GM18519 (cell line): Measurements from ENCODE around the gene KCNN2.

Experiments used
- ATAC-seq: cut with Tn5 transposase; IDR thresholded peaks from one replicate; pipeline ENCODE4 v1.9.1; 2021; ENCODE audit warnings: mild to moderate bottlenecking, moderate library complexity; ENCODE audit not compliant: unreplicated experiment, low FRiP score

KCNN2 gene

DNA sequence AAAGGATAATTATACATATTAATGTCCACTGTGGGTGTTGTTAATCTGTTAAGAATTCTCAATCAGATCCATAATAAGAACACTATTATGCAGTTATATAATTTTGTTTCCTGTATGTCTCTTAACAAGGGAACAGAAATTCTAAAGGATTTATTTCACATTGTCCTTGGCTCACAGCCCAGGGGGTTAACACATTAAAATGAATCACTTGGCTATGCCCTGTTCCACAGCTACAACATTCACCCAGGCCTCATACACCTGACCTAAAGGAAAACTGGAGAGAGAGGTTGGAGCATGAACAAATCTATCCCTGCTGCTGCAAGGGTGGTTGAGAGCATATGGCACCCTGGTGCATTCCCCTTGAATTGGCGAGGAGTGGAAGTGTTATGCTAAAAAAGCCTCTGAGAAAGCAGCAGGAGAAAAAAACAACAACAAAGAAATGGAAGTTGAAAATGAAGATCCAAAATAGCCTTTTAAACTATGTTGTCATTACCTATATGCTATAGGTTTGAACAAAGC is 116.0 kb downstream of the KCNN2 start:
- no peak for ATAC-seq

DNA sequence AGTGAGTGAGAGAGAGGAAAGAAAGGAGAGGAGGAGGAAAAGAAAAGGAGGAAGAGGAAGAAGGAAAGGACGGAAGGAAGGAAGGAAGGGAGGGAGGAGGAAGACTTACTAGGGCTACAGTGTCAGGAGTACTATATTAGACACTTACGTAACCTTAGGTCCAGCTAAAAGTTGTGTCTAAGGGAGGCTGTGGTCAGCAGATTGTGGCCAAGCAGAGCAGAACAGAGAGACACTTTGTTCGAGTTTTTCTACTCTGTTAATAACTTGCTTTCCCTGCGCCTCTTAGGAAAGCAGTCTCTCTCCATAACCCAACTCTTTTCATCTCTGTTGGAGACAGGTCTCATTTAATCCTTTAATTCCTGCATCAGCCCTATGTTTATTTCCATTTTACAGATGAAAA is 138.9 kb downstream of the KCNN2 start:
- ATAC-seq = no peak

DNA sequence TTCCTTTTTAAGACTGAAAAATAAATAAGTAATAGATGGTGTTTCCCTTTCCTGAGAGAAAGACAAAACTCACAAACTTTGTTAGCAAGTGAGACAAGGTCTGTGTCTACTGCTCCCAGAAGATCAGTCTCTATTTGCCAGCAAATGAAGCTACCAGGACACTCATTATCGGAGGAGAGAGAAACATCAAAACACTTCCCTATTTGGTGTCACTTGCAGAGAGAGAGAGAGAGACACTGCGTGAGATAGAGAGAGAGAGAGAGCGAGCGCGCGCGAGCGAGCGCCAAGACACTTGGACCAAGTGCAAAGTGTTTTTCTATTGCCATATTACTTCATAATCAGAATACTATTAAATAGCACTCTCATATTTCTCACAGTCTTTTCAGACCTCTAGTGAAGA is 142.7 kb downstream of the KCNN2 start:
- ATAC-seq = no peak

DNA sequence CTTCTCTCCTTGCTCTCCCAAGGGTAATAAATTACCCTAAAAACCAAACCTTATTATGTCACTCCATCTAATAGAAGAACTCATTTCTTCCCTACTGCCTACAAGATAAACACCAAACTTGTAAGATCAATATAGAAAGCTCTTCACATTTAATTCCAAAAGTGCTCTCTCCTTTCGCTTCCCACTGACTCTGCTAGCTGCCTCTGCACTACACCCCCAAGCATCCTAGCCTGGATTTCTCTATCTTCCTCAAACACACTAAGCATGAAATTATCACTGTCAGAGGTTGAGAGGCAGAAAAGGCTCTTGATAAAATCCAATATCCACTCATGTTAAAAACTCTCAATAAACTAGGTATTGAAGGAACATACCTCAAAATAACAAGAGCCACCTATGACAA is 162.4 kb downstream of the KCNN2 start:
- ATAC-seq = no peak

DNA sequence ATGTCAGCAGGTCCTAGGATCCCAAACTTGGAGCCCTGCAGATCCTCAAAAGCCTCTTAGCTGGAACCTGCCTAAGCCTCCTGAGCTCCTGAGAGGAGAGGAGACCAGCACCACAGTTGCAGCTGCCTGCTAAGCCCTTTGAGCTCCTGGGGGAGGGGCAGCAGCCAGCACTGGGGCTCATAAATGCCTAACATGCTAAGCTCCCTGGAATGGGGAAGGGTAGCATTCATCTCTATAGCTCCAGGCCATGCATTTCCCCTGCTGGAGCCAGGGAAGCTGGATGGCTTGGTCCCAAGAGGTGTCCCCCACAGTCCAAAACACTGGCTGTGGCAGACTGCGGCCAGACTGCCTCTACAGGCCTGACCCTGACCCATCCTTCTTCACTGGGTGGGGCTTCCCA is 182.7 kb downstream of the KCNN2 start:
- ATAC-seq = no peak
